K562 (cell line): ENCODE results near the gene VAC14. TPM values are rescaled to one million over a fixed set of nuclear protein-coding genes. Genes with fewer than 3 reads are reported as not detected.

Experiments used
- ATAC-seq: fragments of 200-7000 bp; cut with Tn5 transposase; 3 replicates; pipeline ENCODE4 v1.9.1; 2020; ENCODE audit warnings: moderate library complexity
- BruUV-seq: library from RNA; stranded (reverse); fragments of 400-500 nt; replicated peaks from 2 replicates; lab custom pipeline; 2021; lab: Mats Ljungman, UMichigan
- CTCF ChIA-PET: fragments of 300-600 bp; formaldehyde crosslinking; extraction: SDS; loops from one replicate; lab custom pipeline; 2021; ENCODE audit warnings: low intra/inter-chr PET ratio; lab: Yijun Ruan, JAX
- POLR2A ChIA-PET: fragments of 300-600, 350-650 bp; sonication (Branson Sonifier 250); formaldehyde crosslinking; extraction: SDS; loops from one replicate; lab custom pipeline; 2021; ENCODE audit warnings: antibody characterized with exemption, inconsistent platforms; lab: Yijun Ruan, JAX
- DNase-seq, 4 experiments: peaks; one replicate each; pipeline versions ENCODE4 v3.0.0 to v3.0.0-alpha.2; 2011 to 2018; ENCODE audit warnings: low spot score in 3 of 4, mixed read lengths in 3 of 4; ENCODE audit errors: extremely low read depth in 1 of 4
- FAIRE-seq: peaks from 2 replicates; lab custom pipeline; 2011; peaks lifted over from hg19 to GRCh38; lab: Jason Lieb, UNC
- H2AFZ ChIP-seq: 2 replicates; pipeline ENCODE4 v1.6.0; 2011; ENCODE audit warnings: low read depth, low read length, control low read depth, inconsistent platforms
- H3K27ac ChIP-seq: fragments of 200-600 bp; 3 replicates; pipeline ENCODE4 v1.8.0; 2011; ENCODE audit warnings: low read depth, mild to moderate bottlenecking, control low read depth, inconsistent platforms, low read length, moderate library complexity, mixed read lengths; ENCODE audit errors: extremely low read depth
- H3K27me3 ChIP-seq, 2 experiments: fragments of 300-600 bp in 1 of 2; 2 replicates in 1 of 2; 3 replicates in 1 of 2; pipeline versions ENCODE4 v1.6.0 to v1.8.0; 2011; ENCODE audit warnings: inconsistent platforms in 2 of 2, low read length in 2 of 2, mild to moderate bottlenecking in 1 of 2, mixed read lengths in 1 of 2, moderate library complexity in 1 of 2; ENCODE audit not compliant: control insufficient read depth in 2 of 2, insufficient read depth in 2 of 2
- H3K36me3 ChIP-seq: fragments of 300-600 bp; 3 replicates; pipeline ENCODE4 v1.8.0; 2011; ENCODE audit warnings: mild to moderate bottlenecking, low read length, inconsistent platforms; ENCODE audit not compliant: control insufficient read depth, insufficient read depth
- H3K4me1 ChIP-seq, 2 experiments: fragments of 200-600 bp in 1 of 2; replicated peaks in 1 of 2; 2 replicates in 1 of 2; 3 replicates in 1 of 2; pipeline versions ENCODE4 v1.5.1 to v1.8.0; 2011; ENCODE audit warnings: inconsistent platforms in 2 of 2, low read length in 2 of 2, mild to moderate bottlenecking in 1 of 2, mixed read lengths in 1 of 2, moderate library complexity in 1 of 2; ENCODE audit not compliant: control insufficient read depth in 2 of 2, insufficient read depth in 2 of 2
- H3K4me2 ChIP-seq: 2 replicates; pipeline ENCODE4 v1.6.1; 2011; ENCODE audit warnings: low read length, control low read depth, inconsistent platforms, mixed read lengths; ENCODE audit not compliant: insufficient read depth
- H3K4me3 ChIP-seq: fragments of 200-600 bp; sonication (generic), shearing (Covaris generic); 2 replicates; pipeline ENCODE4 v1.5.1; 2016; ENCODE audit warnings: control low read depth, inconsistent platforms
- H3K79me2 ChIP-seq: fragments of 200-600 bp; 3 replicates; pipeline ENCODE4 v1.8.0; 2011; ENCODE audit warnings: low read length, inconsistent platforms; ENCODE audit not compliant: control insufficient read depth, insufficient read depth
- H3K9ac ChIP-seq, 2 experiments: 2 replicates each; pipeline versions ENCODE4 v1.6.0 to v1.6.1; 2011; ENCODE audit warnings: low read depth in 2 of 2, low read length in 2 of 2, control low read depth in 1 of 2, inconsistent platforms in 1 of 2, mild to moderate bottlenecking in 1 of 2, mixed read lengths in 1 of 2; ENCODE audit not compliant: insufficient read depth in 1 of 2
- H3K9me1 ChIP-seq: one replicate; pipeline ENCODE4 v1.6.0; 2011; ENCODE audit warnings: inconsistent platforms, mild to moderate bottlenecking, low read length, moderate library complexity; ENCODE audit not compliant: control insufficient read depth, insufficient read depth
- H3K9me3 ChIP-seq: replicated peaks from 2 replicates; pipeline ENCODE4 v1.5.1; 2011; ENCODE audit warnings: low read depth, low read length, inconsistent platforms; ENCODE audit not compliant: control insufficient read depth, insufficient read depth
- H4K20me1 ChIP-seq: replicated peaks from 2 replicates; pipeline ENCODE4 v1.6.1; 2011; ENCODE audit warnings: low read length, inconsistent platforms, mixed read lengths; ENCODE audit not compliant: control insufficient read depth, insufficient read depth
- BDP1 ChIP-seq: IDR thresholded peaks from 3 replicates; pipeline ENCODE4 v1.6.1; 2011; ENCODE audit not compliant: insufficient read length, insufficient read depth
- DACH1 ChIP-seq: fragments of 450-650 bp; IDR thresholded peaks from 2 replicates; pipeline ENCODE4 v1.6.1; 2018; ENCODE audit not compliant: partially characterized antibody
- POLR3A ChIP-seq: IDR thresholded peaks from 2 replicates; pipeline ENCODE4 v1.6.1; 2011; ENCODE audit warnings: borderline replicate concordance, mild to moderate bottlenecking, moderate library complexity; ENCODE audit not compliant: insufficient read length, insufficient read depth; ENCODE audit errors: extremely low read depth
- RBM14 ChIP-seq: fragments of 200-400 bp; formaldehyde crosslinking; IDR thresholded peaks from 2 replicates; pipeline ENCODE4 v1.6.1; 2018; ENCODE audit warnings: low read depth, mild to moderate bottlenecking, low read length, moderate library complexity, borderline replicate concordance; ENCODE audit not compliant: insufficient read depth
- SMAD1 ChIP-seq: fragments of 150-350 bp; IDR thresholded peaks from 2 replicates; pipeline ENCODE4 v1.6.1; 2014; ENCODE audit warnings: low read length, low read depth; ENCODE audit not compliant: partially characterized antibody
- SMAD3 ChIP-seq: fragments of 450-650 bp; formaldehyde crosslinking; conservative IDR thresholded peaks from 2 replicates; pipeline ENCODE4 v1.4.0; 2020; ENCODE audit warnings: mild to moderate bottlenecking
- TBL1XR1 ChIP-seq, 2 experiments: IDR thresholded peaks; 2 replicates each; pipeline ENCODE4 v1.6.1; 2012; ENCODE audit warnings: improper control_type of control experiment in 2 of 2, low read length in 2 of 2, mild to moderate bottlenecking in 1 of 2
- TBP ChIP-seq: optimal IDR thresholded peaks from 2 replicates; pipeline ENCODE3; 2011; ENCODE audit warnings: low read depth, low read length, improper control_type of control experiment
- WGBS: fragments of 100-300 bp; shearing (Covaris generic); methylation state at CpG from one replicate; pipeline ENCODE4 v1.1.6; 2016; ENCODE audit warnings: low coverage, mixed read lengths; ENCODE audit not compliant: insufficient coverage; ENCODE audit errors: missing lambda C conversion rate; 5-methylcytosine and 5-hydroxymethylcytosine counted together
- in situ Hi-C: fragments of 300-500 bp; cut with MboI; formaldehyde crosslinking; loops from 4 replicates; pipeline ENCODE4 v1.15.0; 2018; ENCODE audit warnings: inconsistent platforms, mixed read lengths
- intact Hi-C: fragments of 100-400 bp; cut with micrococcal nuclease; formaldehyde crosslinking; loops from 2 replicates; pipeline ENCODE4 v1.14.2; 2022
- polyA plus RNA-seq, 8 experiments: library from polyadenylated mRNA; depleted of rRNA in 4 of 8; stranded (reverse) in 5 of 8; unstranded in 3 of 8; fragments of >200 nt; fragmentation: Nextera tagmentation in 2 of 8; fragmentation: Illumina TruSeq in 1 of 8; extraction: Ambion mirVana in 2 of 8; extraction: Trizol in 1 of 8; gene quantifications; 2 replicates each; pipeline versions ENCODE4 v1.2.1 to v1.2.3, GENCODE V29; 2011 to 2014; ENCODE audit warnings: inconsistent platforms in 1 of 8, missing spikeins in 1 of 8
- total RNA-seq, 7 experiments: library from RNA; depleted of rRNA in 6 of 7; stranded (reverse); fragments of >200 nt in 6 of 7; fragmentation: Illumina TruSeq in 2 of 7; extraction: Trizol in 2 of 7; gene quantifications; 2 replicates each; pipeline versions ENCODE4 v1.2.1 to v1.2.3, GENCODE V29; 2011 to 2021; ENCODE audit warnings: low replicate concordance in 1 of 7
- TF ChIP-seq, protein P1 (sequence below): fragments of 450-650 bp; IDR thresholded peaks from 2 replicates; pipeline ENCODE4 v1.6.1; 2016; ENCODE audit warnings: mild to moderate bottlenecking, moderate library complexity

VAC14 gene
- total and polyA plus RNA-seq, 9 of the 15 experiments (the other 6 are each of a cell fraction or from before 2014, with no cell fraction given) = 1.3 to 41.6 (median 26.6) TPM

DNA sequence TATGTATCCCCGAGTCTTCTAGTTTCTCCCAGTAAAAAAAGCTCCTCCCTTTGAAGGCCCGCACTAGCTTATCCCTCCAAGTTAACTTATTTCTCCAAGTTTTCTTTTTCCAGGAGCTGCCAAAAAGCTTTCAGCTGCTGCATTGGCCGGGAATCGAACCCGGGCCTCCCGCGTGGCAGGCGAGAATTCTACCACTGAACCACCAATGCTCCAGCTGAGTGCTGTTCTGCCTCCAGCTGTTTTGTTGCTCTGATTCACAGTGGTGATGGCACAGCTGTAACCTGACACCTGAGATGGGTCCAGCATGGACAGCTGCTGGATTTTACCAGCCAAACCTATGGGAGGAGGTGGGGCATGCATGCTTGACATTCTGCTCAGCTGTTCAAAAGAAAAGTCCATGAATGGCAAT is 22.1 kb downstream of the VAC14 start:
- no peak overlapping the region for H3K4me3 ChIP-seq
- no peaks in the 10 kb centered on the region for H3K9me1 ChIP-seq
- peak; percentile 78 for ATAC-seq
- no peaks in the 10 kb centered on the region for H3K79me2 ChIP-seq
- intact Hi-C loops (loop anchor here (10.0 kb wide), 1 partner anchor 404 kb away; no protein-coding TSS in a partner anchor), in situ Hi-C loops (no loop called here)
- peaks cover 3% of the 10 kb centered on the region; the same call in 1 of the 2 replicates for H3K9me3 ChIP-seq
- H3K27ac ChIP-seq = no peak overlapping the region
- H4K20me1 ChIP-seq = no peaks in the 10 kb centered on the region
- peak in 2 of 4 experiments; percentile 25 to 29 for DNase-seq
- POLR2A ChIA-PET = interaction anchor here (1.6 kb wide), 1 partner anchor 125 kb away, joined by 5 read pairs; no protein-coding TSS in a partner anchor
- CTCF ChIA-PET = no interaction called here
- H3K27me3 ChIP-seq = no peaks in the 10 kb centered on the region
- BruUV-seq = no TSS peak
- no peak overlapping the region for H3K4me2 ChIP-seq
- no peak overlapping the region for H2AFZ ChIP-seq
- H3K9ac ChIP-seq = no peak overlapping the region
- H3K4me1 ChIP-seq = no peaks in the 10 kb centered on the region
- H3K36me3 ChIP-seq = peaks cover 72% of the 10 kb centered on the region; the same call in 2 of the 3 replicates
- WGBS = 88% methylated on average over 8 of the region's 8 CpGs
- peak; percentile 65 for FAIRE-seq
- TF ChIP-seq SMAD3 (CRISPR knock-in tag) = no peak
- peak; percentile 79 for TF ChIP-seq POLR3A
- peak; percentile 97 for TF ChIP-seq TBP
- peak; percentile 70 for TF ChIP-seq DACH1
- peak; percentile 32 for TF ChIP-seq BDP1
- TF ChIP-seq RBM14 = no peak
- no peak for TF ChIP-seq SMAD1
- no peak for TF ChIP-seq TBL1XR1 (IDR thresholded peaks at IDR 0.05; ENCODE audit: low read length in 2 of 2)
- TF ChIP-seq, protein P1, sequence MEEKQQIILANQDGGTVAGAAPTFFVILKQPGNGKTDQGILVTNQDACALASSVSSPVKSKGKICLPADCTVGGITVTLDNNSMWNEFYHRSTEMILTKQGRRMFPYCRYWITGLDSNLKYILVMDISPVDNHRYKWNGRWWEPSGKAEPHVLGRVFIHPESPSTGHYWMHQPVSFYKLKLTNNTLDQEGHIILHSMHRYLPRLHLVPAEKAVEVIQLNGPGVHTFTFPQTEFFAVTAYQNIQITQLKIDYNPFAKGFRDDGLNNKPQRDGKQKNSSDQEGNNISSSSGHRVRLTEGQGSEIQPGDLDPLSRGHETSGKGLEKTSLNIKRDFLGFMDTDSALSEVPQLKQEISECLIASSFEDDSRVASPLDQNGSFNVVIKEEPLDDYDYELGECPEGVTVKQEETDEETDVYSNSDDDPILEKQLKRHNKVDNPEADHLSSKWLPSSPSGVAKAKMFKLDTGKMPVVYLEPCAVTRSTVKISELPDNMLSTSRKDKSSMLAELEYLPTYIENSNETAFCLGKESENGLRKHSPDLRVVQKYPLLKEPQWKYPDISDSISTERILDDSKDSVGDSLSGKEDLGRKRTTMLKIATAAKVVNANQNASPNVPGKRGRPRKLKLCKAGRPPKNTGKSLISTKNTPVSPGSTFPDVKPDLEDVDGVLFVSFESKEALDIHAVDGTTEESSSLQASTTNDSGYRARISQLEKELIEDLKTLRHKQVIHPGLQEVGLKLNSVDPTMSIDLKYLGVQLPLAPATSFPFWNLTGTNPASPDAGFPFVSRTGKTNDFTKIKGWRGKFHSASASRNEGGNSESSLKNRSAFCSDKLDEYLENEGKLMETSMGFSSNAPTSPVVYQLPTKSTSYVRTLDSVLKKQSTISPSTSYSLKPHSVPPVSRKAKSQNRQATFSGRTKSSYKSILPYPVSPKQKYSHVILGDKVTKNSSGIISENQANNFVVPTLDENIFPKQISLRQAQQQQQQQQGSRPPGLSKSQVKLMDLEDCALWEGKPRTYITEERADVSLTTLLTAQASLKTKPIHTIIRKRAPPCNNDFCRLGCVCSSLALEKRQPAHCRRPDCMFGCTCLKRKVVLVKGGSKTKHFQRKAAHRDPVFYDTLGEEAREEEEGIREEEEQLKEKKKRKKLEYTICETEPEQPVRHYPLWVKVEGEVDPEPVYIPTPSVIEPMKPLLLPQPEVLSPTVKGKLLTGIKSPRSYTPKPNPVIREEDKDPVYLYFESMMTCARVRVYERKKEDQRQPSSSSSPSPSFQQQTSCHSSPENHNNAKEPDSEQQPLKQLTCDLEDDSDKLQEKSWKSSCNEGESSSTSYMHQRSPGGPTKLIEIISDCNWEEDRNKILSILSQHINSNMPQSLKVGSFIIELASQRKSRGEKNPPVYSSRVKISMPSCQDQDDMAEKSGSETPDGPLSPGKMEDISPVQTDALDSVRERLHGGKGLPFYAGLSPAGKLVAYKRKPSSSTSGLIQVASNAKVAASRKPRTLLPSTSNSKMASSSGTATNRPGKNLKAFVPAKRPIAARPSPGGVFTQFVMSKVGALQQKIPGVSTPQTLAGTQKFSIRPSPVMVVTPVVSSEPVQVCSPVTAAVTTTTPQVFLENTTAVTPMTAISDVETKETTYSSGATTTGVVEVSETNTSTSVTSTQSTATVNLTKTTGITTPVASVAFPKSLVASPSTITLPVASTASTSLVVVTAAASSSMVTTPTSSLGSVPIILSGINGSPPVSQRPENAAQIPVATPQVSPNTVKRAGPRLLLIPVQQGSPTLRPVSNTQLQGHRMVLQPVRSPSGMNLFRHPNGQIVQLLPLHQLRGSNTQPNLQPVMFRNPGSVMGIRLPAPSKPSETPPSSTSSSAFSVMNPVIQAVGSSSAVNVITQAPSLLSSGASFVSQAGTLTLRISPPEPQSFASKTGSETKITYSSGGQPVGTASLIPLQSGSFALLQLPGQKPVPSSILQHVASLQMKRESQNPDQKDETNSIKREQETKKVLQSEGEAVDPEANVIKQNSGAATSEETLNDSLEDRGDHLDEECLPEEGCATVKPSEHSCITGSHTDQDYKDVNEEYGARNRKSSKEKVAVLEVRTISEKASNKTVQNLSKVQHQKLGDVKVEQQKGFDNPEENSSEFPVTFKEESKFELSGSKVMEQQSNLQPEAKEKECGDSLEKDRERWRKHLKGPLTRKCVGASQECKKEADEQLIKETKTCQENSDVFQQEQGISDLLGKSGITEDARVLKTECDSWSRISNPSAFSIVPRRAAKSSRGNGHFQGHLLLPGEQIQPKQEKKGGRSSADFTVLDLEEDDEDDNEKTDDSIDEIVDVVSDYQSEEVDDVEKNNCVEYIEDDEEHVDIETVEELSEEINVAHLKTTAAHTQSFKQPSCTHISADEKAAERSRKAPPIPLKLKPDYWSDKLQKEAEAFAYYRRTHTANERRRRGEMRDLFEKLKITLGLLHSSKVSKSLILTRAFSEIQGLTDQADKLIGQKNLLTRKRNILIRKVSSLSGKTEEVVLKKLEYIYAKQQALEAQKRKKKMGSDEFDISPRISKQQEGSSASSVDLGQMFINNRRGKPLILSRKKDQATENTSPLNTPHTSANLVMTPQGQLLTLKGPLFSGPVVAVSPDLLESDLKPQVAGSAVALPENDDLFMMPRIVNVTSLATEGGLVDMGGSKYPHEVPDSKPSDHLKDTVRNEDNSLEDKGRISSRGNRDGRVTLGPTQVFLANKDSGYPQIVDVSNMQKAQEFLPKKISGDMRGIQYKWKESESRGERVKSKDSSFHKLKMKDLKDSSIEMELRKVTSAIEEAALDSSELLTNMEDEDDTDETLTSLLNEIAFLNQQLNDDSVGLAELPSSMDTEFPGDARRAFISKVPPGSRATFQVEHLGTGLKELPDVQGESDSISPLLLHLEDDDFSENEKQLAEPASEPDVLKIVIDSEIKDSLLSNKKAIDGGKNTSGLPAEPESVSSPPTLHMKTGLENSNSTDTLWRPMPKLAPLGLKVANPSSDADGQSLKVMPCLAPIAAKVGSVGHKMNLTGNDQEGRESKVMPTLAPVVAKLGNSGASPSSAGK = no peak
